HEK293T (cell line): ENCODE data around the gene SART1.

Experiments used
- ARNT ChIP-seq: fragments of 450-650 bp; IDR thresholded peaks from 2 replicates; pipeline ENCODE4 v1.6.1; 2017; ENCODE audit warnings: mild to moderate bottlenecking
- BHLHE40 ChIP-seq: fragments of 450-650 bp; IDR thresholded peaks from 2 replicates; pipeline ENCODE4 v1.6.1; 2016; ENCODE audit warnings: mild to moderate bottlenecking, moderate library complexity, borderline replicate concordance
- FOXA1 ChIP-seq: fragments of 450-650 bp; IDR thresholded peaks from 2 replicates; pipeline ENCODE4 v1.6.1; 2016; ENCODE audit warnings: mild to moderate bottlenecking
- FOXK2 ChIP-seq: fragments of 450-650 bp; IDR thresholded peaks from 2 replicates; pipeline ENCODE4 v1.6.1; 2016; ENCODE audit warnings: mild to moderate bottlenecking
- TARDBP ChIP-seq: fragments of 450-650 bp; IDR thresholded peaks from 2 replicates; pipeline ENCODE4 v1.6.1; 2016
- ZNF384 ChIP-seq: fragments of 450-650 bp; IDR thresholded peaks from 2 replicates; pipeline ENCODE4 v1.6.1; 2016

GRCh38 chr11:65945941-65946558 is 15.5 kb upstream of the SART1 start:
- TF ChIP-seq FOXK2 (no peak), BHLHE40 (no peak), TARDBP (no peak), FOXA1 (no peak), ZNF384 (no peak), ARNT (no peak)
